ENCODE results near the gene TLE3. TPM values are rescaled to one million over a fixed set of nuclear protein-coding genes. Genes with fewer than 3 reads are reported as not detected.

TLE3 gene
- total RNA-seq, 4 donors from 2014 or later: 91.2 to 154 (median 137) TPM

DNA sequence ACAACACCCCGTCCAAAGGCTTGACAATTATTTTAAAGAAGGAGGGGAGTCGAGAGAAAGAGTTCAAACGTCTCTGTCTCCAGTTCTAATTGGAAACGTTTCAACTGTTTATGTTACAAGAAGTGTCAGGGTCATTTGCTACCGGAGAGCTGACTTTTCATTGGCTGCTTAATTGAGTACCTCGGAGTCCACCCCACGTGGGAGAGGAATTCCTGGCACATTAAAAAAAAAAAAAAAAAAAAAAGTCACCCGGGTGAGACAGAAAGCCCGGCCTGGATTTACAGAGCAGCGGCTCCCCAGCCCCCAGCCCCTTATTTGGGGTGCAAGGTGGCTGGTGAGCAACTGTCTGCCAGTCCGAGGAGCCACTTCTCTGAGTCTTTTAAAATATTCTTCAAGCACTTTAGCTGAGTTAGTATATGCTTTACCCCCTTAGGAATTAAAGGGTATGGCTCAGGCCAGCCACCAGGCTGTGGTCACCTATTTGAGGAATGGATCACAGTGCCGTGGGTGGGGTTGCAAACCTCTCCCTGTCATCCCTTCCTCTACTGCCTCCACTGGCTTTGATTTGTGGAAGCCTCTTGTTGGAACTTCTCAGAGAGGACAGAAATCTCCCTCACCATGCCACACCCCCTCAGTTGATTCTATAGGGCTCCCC is 3.9 kb upstream of the TLE3 start:
- 10% methylated on average over 12 of the region's 12 CpGs for WGBS
- TF ChIP-seq EP300 (IDR thresholded peaks at IDR 0.05) (no peak), POLR2A (IDR thresholded peaks at IDR 0.05) (no peak), POLR2AphosphoS5 (IDR thresholded peaks at IDR 0.05) (no peak)
- TF ChIP-seq, protein P1, sequence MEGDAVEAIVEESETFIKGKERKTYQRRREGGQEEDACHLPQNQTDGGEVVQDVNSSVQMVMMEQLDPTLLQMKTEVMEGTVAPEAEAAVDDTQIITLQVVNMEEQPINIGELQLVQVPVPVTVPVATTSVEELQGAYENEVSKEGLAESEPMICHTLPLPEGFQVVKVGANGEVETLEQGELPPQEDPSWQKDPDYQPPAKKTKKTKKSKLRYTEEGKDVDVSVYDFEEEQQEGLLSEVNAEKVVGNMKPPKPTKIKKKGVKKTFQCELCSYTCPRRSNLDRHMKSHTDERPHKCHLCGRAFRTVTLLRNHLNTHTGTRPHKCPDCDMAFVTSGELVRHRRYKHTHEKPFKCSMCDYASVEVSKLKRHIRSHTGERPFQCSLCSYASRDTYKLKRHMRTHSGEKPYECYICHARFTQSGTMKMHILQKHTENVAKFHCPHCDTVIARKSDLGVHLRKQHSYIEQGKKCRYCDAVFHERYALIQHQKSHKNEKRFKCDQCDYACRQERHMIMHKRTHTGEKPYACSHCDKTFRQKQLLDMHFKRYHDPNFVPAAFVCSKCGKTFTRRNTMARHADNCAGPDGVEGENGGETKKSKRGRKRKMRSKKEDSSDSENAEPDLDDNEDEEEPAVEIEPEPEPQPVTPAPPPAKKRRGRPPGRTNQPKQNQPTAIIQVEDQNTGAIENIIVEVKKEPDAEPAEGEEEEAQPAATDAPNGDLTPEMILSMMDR (IDR thresholded peaks at IDR 0.05): no peak
- no peak overlapping the region for H3K27ac ChIP-seq
- peaks cover 37% of the 10 kb centered on the region for H3K4me1 ChIP-seq
- H3K36me3 ChIP-seq: no peaks in the 10 kb centered on the region
- no peak for DNase-seq (ENCODE audit: low spot score in 2 of 2)
- peak overlapping the region; percentile 97 for H3K4me3 ChIP-seq
- H3K9me3 ChIP-seq: no peaks in the 10 kb centered on the region
- no peaks in the 10 kb centered on the region for H3K27me3 ChIP-seq

DNA sequence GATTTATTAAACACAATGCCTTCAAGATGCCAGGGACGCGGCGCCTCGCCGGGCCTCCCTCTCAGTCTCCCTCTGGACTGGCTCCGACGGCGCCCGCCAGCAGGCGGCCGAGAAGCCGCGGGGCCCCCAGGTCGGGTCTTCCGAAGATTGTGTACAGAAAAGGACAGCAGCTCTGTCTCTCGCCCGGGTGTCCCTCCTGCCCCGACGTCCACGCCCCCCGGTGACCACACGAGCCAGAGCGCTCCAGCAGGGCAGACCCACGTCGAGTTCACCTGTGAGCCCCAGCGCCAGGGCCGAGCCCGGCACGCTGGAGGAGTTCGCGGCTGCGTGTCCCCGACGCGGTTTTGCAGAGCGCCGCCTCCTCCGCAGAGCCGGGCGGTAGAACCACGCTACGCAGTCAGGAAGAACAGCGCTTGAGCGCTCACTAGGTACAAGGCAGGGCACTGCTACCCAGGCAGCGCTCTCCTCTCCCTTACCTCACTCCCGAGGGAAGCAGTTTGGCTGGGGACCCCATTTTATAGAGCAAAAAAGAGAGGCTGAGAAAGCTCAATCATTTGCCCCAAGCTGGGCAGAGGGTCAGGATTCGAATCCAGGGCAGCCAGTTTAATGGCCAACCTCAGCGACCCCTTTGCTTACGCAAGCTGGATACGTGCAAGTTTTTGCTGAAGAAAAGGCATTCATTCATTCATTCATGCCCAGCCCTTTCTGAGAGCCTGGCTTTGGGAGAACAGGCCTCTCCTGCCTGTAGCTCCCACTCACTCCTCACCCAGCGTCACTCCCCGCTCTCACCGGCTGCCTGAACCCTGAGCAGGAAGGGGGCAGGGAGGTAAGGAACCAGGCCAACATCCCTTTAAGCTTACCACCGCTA is 3.0 kb upstream of the TLE3 start:
- TF ChIP-seq, protein P1 (IDR thresholded peaks at IDR 0.05): peak in 1 of 2 donors; percentile 30
- no peak for TF ChIP-seq POLR2A (IDR thresholded peaks at IDR 0.05)
- TF ChIP-seq EP300 (IDR thresholded peaks at IDR 0.05): no peak
- TF ChIP-seq POLR2AphosphoS5 (IDR thresholded peaks at IDR 0.05): no peak
- Histone ChIP-seq H3K27ac (peak overlapping the region; percentile 0), H3K27me3 (no peaks in the 10 kb centered on the region), H3K4me3 (peak overlapping the region; percentile 97), H3K9me3 (no peaks in the 10 kb centered on the region), H3K4me1 (peaks cover 37% of the 10 kb centered on the region), H3K36me3 (no peaks in the 10 kb centered on the region)
- peak; percentile 76 to 87 for DNase-seq (ENCODE audit: low spot score in 2 of 2)
- 9% methylated on average over 17 of the region's 54 CpGs for WGBS

DNA sequence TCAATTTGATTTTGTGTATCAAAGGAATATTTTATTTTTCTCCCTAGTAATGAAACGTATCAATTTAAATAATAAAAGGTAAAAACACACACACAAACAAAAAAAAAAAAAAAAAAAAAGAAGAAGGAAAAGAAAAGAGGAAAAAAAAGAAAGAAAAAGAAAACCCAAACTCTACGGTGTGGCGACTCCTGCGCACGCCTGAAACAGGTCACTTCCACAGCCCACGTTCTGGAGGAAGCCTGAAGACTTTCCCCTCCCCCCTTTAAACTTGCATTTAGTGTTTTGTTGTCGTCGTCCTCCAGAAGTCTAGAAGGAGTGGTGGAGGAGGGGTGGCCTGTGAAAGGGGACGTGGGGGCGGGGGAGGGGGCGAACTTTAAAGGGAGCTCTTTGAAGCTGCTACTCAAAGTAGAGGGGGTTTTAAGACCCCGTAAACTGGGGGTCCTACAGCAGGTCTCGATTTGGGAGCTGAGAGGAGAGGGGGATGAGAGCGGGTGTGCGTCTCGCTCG is 2.3 kb upstream of the TLE3 start:
- Histone ChIP-seq H3K9me3 (no peaks in the 10 kb centered on the region), H3K4me1 (peaks cover 44% of the 10 kb centered on the region), H3K27ac (no peak overlapping the region), H3K27me3 (no peaks in the 10 kb centered on the region), H3K36me3 (no peaks in the 10 kb centered on the region), H3K4me3 (peak overlapping the region; percentile 97)
- under 1% methylated on average over 17 of the region's 17 CpGs for WGBS
- no peak for DNase-seq (ENCODE audit: low spot score in 2 of 2)
- no peak for TF ChIP-seq EP300 (IDR thresholded peaks at IDR 0.05)
- no peak for TF ChIP-seq POLR2A (IDR thresholded peaks at IDR 0.05)
- TF ChIP-seq POLR2AphosphoS5 (IDR thresholded peaks at IDR 0.05): no peak
- TF ChIP-seq, protein P1 (IDR thresholded peaks at IDR 0.05): no peak

DNA sequence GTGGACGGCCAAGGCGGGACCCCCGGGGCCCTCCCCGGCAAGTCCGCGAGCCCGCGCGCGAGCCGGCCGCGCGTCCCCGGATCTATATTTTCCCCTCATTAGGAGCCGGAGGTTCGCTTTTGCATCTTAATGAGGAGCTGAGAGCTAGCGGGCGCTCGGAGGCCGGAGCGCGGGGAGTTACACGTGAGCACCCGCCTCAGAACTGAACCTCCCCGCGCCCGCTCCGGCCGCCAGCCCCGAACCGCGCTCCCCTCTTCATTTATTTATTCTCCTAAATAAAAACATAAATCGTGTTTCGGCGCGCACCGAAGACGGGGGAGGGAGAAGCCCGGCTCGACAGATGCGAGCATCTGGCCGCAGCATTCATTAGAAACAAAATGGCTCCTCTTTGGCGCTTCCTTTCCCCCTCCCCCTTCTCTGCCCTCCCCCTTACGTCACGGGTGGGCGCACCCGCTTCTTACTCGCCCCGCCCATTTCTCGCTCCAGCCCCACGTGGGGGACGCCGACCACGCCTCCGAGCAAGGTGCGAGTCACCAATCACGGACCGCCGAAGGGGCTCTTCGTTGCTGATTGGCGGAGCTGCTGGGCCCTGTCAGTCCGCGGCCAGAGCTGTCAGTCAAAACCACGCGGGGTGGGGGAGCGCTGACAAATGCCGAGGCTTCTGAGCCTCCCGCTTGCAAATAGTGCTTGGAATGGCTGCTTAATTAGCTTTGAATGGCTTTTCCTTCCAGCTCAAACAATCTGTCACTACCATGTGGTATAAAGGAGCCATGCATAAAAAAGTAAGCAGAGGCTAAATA is 1.6 kb upstream of the TLE3 start:
- H3K27me3 ChIP-seq: no peaks in the 10 kb centered on the region
- peak overlapping the region; percentile 94 for H3K27ac ChIP-seq
- H3K36me3 ChIP-seq: no peaks in the 10 kb centered on the region
- H3K4me1 ChIP-seq: peaks cover 50% of the 10 kb centered on the region
- under 1% methylated on average over 47 of the region's 69 CpGs for WGBS
- peak; percentile 100 for DNase-seq (ENCODE audit: low spot score in 2 of 2)
- no peaks in the 10 kb centered on the region for H3K9me3 ChIP-seq
- TF ChIP-seq POLR2A (IDR thresholded peaks at IDR 0.05) (peak; percentile 78 to 95), POLR2AphosphoS5 (IDR thresholded peaks at IDR 0.05) (peak in 2 of 3 donors; percentile 63 to 99), EP300 (IDR thresholded peaks at IDR 0.05) (peak; percentile 38)
- TF ChIP-seq, protein P1 (IDR thresholded peaks at IDR 0.05): no peak
- peak overlapping the region; percentile 97 for H3K4me3 ChIP-seq
